SKM-1 (cell line): ENCODE data around the gene HMCN1.
"Not testable (repeated sequence)": the region's sequence is repeated elsewhere in the genome, so short reads cannot be mapped to it uniquely, and the experiment has no call there.

Experiments used
- DNase-seq: peaks from one replicate; lab custom pipeline; 2025; ENCODE audit not compliant: unreplicated experiment; lab: John Stamatoyannopoulos, UW

Gene HMCN1

GRCh38 chr1:185739967-185740366 is 5.8 kb downstream of the HMCN1 start:
- DNase-seq: no peak

GRCh38 chr1:185741551-185741950 is 7.4 kb downstream of the HMCN1 start:
- no peak for DNase-seq

GRCh38 chr1:185742403-185742802 is 8.2 kb downstream of the HMCN1 start:
- DNase-seq: no peak

- no peak for DNase-seq
Measured at GRCh38 chr1:185745165-185745564, 11.0 kb downstream of the HMCN1 start.

GRCh38 chr1:185759061-185759460 is 24.9 kb downstream of the HMCN1 start:
- DNase-seq: no peak

- DNase-seq: no peak
Measured at GRCh38 chr1:185761841-185762240, 27.6 kb downstream of the HMCN1 start.

GRCh38 chr1:185767508-185768120 is 33.4 kb downstream of the HMCN1 start:
- DNase-seq: no peak

- DNase-seq: no peak
Measured at GRCh38 chr1:185768371-185768770, 34.2 kb downstream of the HMCN1 start.

GRCh38 chr1:185769136-185769535 is 34.9 kb downstream of the HMCN1 start:
- no peak for DNase-seq

- DNase-seq: no peak
Measured at GRCh38 chr1:185774394-185774793, 40.2 kb downstream of the HMCN1 start.

- DNase-seq: no peak
Measured at GRCh38 chr1:185775501-185775900, 41.3 kb downstream of the HMCN1 start.

GRCh38 chr1:185776522-185776921 is 42.3 kb downstream of the HMCN1 start:
- no peak for DNase-seq

- not testable (repeated sequence) for DNase-seq
Measured at GRCh38 chr1:185783860-185784259, 49.7 kb downstream of the HMCN1 start.

GRCh38 chr1:185785586-185785985 is 51.4 kb downstream of the HMCN1 start:
- no peak for DNase-seq

- no peak for DNase-seq
Measured at GRCh38 chr1:185786524-185786923, 52.3 kb downstream of the HMCN1 start.

GRCh38 chr1:185787238-185787637 is 53.0 kb downstream of the HMCN1 start:
- no peak for DNase-seq

- no peak for DNase-seq
Measured at GRCh38 chr1:185788386-185788785, 54.2 kb downstream of the HMCN1 start.

GRCh38 chr1:185789501-185790193 is 55.5 kb downstream of the HMCN1 start:
- no peak for DNase-seq

GRCh38 chr1:185790194-185790735 is 56.1 kb downstream of the HMCN1 start:
- no peak for DNase-seq

- no peak for DNase-seq
Measured at GRCh38 chr1:185792040-185792439, 57.8 kb downstream of the HMCN1 start.

- not testable (repeated sequence) for DNase-seq
Measured at GRCh38 chr1:185794495-185794894, 60.3 kb downstream of the HMCN1 start.

- no peak for DNase-seq
Measured at GRCh38 chr1:185795181-185795580, 61.0 kb downstream of the HMCN1 start.

- DNase-seq: no peak
Measured at GRCh38 chr1:185798505-185798904, 64.3 kb downstream of the HMCN1 start.
